K562 (cell line): ENCODE measurements around the gene AP1M1. TPM values are rescaled to one million over a fixed set of nuclear protein-coding genes. Genes with fewer than 3 reads are reported as not detected.

Experiments used
- ATAC-seq: fragments of 200-7000 bp; cut with Tn5 transposase; 3 replicates; pipeline ENCODE4 v1.9.1; 2020; ENCODE audit warnings: moderate library complexity
- BruUV-seq: library from RNA; stranded (reverse); fragments of 400-500 nt; replicated peaks from 2 replicates; lab custom pipeline; 2021; lab: Mats Ljungman, UMichigan
- CTCF ChIA-PET: fragments of 300-600 bp; formaldehyde crosslinking; extraction: SDS; loops from one replicate; lab custom pipeline; 2021; ENCODE audit warnings: low intra/inter-chr PET ratio; lab: Yijun Ruan, JAX
- POLR2A ChIA-PET: fragments of 300-600, 350-650 bp; sonication (Branson Sonifier 250); formaldehyde crosslinking; extraction: SDS; loops from one replicate; lab custom pipeline; 2021; ENCODE audit warnings: antibody characterized with exemption, inconsistent platforms; lab: Yijun Ruan, JAX
- DNase-seq, 4 experiments: peaks; one replicate each; pipeline versions ENCODE4 v3.0.0 to v3.0.0-alpha.2; 2011 to 2018; ENCODE audit warnings: low spot score in 3 of 4, mixed read lengths in 3 of 4; ENCODE audit errors: extremely low read depth in 1 of 4
- FAIRE-seq: peaks from 2 replicates; lab custom pipeline; 2011; peaks lifted over from hg19 to GRCh38; lab: Jason Lieb, UNC
- H2AFZ ChIP-seq: 2 replicates; pipeline ENCODE4 v1.6.0; 2011; ENCODE audit warnings: low read depth, low read length, control low read depth, inconsistent platforms
- H3K27ac ChIP-seq: fragments of 200-600 bp; 3 replicates; pipeline ENCODE4 v1.8.0; 2011; ENCODE audit warnings: low read depth, mild to moderate bottlenecking, control low read depth, inconsistent platforms, low read length, moderate library complexity, mixed read lengths; ENCODE audit errors: extremely low read depth
- H3K27me3 ChIP-seq, 2 experiments: fragments of 300-600 bp in 1 of 2; 2 replicates in 1 of 2; 3 replicates in 1 of 2; pipeline versions ENCODE4 v1.6.0 to v1.8.0; 2011; ENCODE audit warnings: inconsistent platforms in 2 of 2, low read length in 2 of 2, mild to moderate bottlenecking in 1 of 2, mixed read lengths in 1 of 2, moderate library complexity in 1 of 2; ENCODE audit not compliant: control insufficient read depth in 2 of 2, insufficient read depth in 2 of 2
- H3K36me3 ChIP-seq: fragments of 300-600 bp; 3 replicates; pipeline ENCODE4 v1.8.0; 2011; ENCODE audit warnings: mild to moderate bottlenecking, low read length, inconsistent platforms; ENCODE audit not compliant: control insufficient read depth, insufficient read depth
- H3K4me1 ChIP-seq, 2 experiments: fragments of 200-600 bp in 1 of 2; replicated peaks in 1 of 2; 2 replicates in 1 of 2; 3 replicates in 1 of 2; pipeline versions ENCODE4 v1.5.1 to v1.8.0; 2011; ENCODE audit warnings: inconsistent platforms in 2 of 2, low read length in 2 of 2, mild to moderate bottlenecking in 1 of 2, mixed read lengths in 1 of 2, moderate library complexity in 1 of 2; ENCODE audit not compliant: control insufficient read depth in 2 of 2, insufficient read depth in 2 of 2
- H3K4me2 ChIP-seq: 2 replicates; pipeline ENCODE4 v1.6.1; 2011; ENCODE audit warnings: low read length, control low read depth, inconsistent platforms, mixed read lengths; ENCODE audit not compliant: insufficient read depth
- H3K4me3 ChIP-seq: fragments of 200-600 bp; sonication (generic), shearing (Covaris generic); 2 replicates; pipeline ENCODE4 v1.5.1; 2016; ENCODE audit warnings: control low read depth, inconsistent platforms
- H3K79me2 ChIP-seq: fragments of 200-600 bp; 3 replicates; pipeline ENCODE4 v1.8.0; 2011; ENCODE audit warnings: low read length, inconsistent platforms; ENCODE audit not compliant: control insufficient read depth, insufficient read depth
- H3K9ac ChIP-seq, 2 experiments: 2 replicates each; pipeline versions ENCODE4 v1.6.0 to v1.6.1; 2011; ENCODE audit warnings: low read depth in 2 of 2, low read length in 2 of 2, control low read depth in 1 of 2, inconsistent platforms in 1 of 2, mild to moderate bottlenecking in 1 of 2, mixed read lengths in 1 of 2; ENCODE audit not compliant: insufficient read depth in 1 of 2
- H3K9me1 ChIP-seq: one replicate; pipeline ENCODE4 v1.6.0; 2011; ENCODE audit warnings: inconsistent platforms, mild to moderate bottlenecking, low read length, moderate library complexity; ENCODE audit not compliant: control insufficient read depth, insufficient read depth
- H3K9me3 ChIP-seq: replicated peaks from 2 replicates; pipeline ENCODE4 v1.5.1; 2011; ENCODE audit warnings: low read depth, low read length, inconsistent platforms; ENCODE audit not compliant: control insufficient read depth, insufficient read depth
- H4K20me1 ChIP-seq: replicated peaks from 2 replicates; pipeline ENCODE4 v1.6.1; 2011; ENCODE audit warnings: low read length, inconsistent platforms, mixed read lengths; ENCODE audit not compliant: control insufficient read depth, insufficient read depth
- BRD4 ChIP-seq: fragments of 200-600 bp; sonication (generic); IDR thresholded peaks from 2 replicates; pipeline ENCODE4 v1.6.1; 2017; ENCODE audit warnings: inconsistent platforms
- C11orf30 ChIP-seq: fragments of 450-650 bp; IDR thresholded peaks from 2 replicates; pipeline ENCODE4 v1.6.1; 2016; ENCODE audit warnings: low read depth, mild to moderate bottlenecking
- JUNB ChIP-seq: fragments of 450-650 bp; formaldehyde crosslinking; conservative IDR thresholded peaks from 2 replicates; pipeline ENCODE4 v1.4.0; 2020; ENCODE audit warnings: mild to moderate bottlenecking
- KLF13 ChIP-seq: fragments of 450-650 bp; IDR thresholded peaks from 2 replicates; pipeline ENCODE4 v1.6.1; 2016; ENCODE audit warnings: missing genetic modification characterization, low read depth, mild to moderate bottlenecking, missing compliant biosample characterization, moderate library complexity, borderline replicate concordance
- SAP30 ChIP-seq: fragments of 200-600 bp; sonication (generic); IDR thresholded peaks from 2 replicates; pipeline ENCODE4 v1.6.1; 2012; ENCODE audit warnings: borderline replicate concordance, low read depth, mild to moderate bottlenecking, moderate library complexity, low read length, control low read depth, inconsistent platforms; ENCODE audit not compliant: insufficient read depth, poor library complexity, severe bottlenecking
- WHSC1 ChIP-seq: IDR thresholded peaks from one replicate; pipeline ENCODE4 v1.6.1; 2012; ENCODE audit warnings: low read length, control low read depth, inconsistent platforms
- WGBS: fragments of 100-300 bp; shearing (Covaris generic); methylation state at CpG from one replicate; pipeline ENCODE4 v1.1.6; 2016; ENCODE audit warnings: low coverage, mixed read lengths; ENCODE audit not compliant: insufficient coverage; ENCODE audit errors: missing lambda C conversion rate; 5-methylcytosine and 5-hydroxymethylcytosine counted together
- in situ Hi-C: fragments of 300-500 bp; cut with MboI; formaldehyde crosslinking; loops from 4 replicates; pipeline ENCODE4 v1.15.0; 2018; ENCODE audit warnings: inconsistent platforms, mixed read lengths
- intact Hi-C: fragments of 100-400 bp; cut with micrococcal nuclease; formaldehyde crosslinking; loops from 2 replicates; pipeline ENCODE4 v1.14.2; 2022
- polyA plus RNA-seq, 8 experiments: library from polyadenylated mRNA; depleted of rRNA in 4 of 8; stranded (reverse) in 5 of 8; unstranded in 3 of 8; fragments of >200 nt; fragmentation: Nextera tagmentation in 2 of 8; fragmentation: Illumina TruSeq in 1 of 8; extraction: Ambion mirVana in 2 of 8; extraction: Trizol in 1 of 8; gene quantifications; 2 replicates each; pipeline versions ENCODE4 v1.2.1 to v1.2.3, GENCODE V29; 2011 to 2014; ENCODE audit warnings: inconsistent platforms in 1 of 8, missing spikeins in 1 of 8
- total RNA-seq, 7 experiments: library from RNA; depleted of rRNA in 6 of 7; stranded (reverse); fragments of >200 nt in 6 of 7; fragmentation: Illumina TruSeq in 2 of 7; extraction: Trizol in 2 of 7; gene quantifications; 2 replicates each; pipeline versions ENCODE4 v1.2.1 to v1.2.3, GENCODE V29; 2011 to 2021; ENCODE audit warnings: low replicate concordance in 1 of 7

AP1M1 gene
- total and polyA plus RNA-seq, 9 of the 15 experiments (the other 6 are each of a cell fraction or from before 2014, with no cell fraction given) = 0.87 to 56.2 (median 29.1) TPM

DNA sequence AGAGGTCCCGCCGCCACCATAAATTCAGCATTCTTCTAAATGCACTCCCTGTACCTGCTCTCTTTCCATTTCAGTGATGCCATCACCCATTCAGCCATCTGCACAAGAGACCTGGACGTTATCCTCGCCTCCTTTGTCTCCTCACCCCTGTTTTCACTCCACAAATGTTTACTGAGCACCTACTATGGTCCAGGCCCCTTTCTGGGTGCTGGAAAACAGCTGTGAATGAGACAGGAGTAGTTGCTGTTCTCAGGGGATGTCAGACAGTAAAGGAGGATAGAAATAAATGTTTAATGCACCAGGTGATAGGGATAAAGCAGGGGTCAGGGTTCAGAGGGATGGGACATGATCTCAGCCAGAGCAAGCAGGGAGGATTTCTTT, 3.3 kb downstream of the AP1M1 start:
- in situ Hi-C loops (no loop called here), intact Hi-C loops (no loop called here)
- BruUV-seq = no TSS peak
- ATAC-seq (no peak), DNase-seq (no peak), FAIRE-seq (no peak)
- Histone ChIP-seq H3K4me3 (no peak overlapping the region), H3K9me1 (peaks cover 4% of the 10 kb centered on the region), H3K36me3 (peaks cover 30% of the 10 kb centered on the region; the same call in 2 of the 3 replicates), H3K4me1 (peaks cover 16 to 30% of the 10 kb centered on the region in 2 experiments; a peak in 4 of 5 replicates), H3K27ac (no peak overlapping the region), H3K9me3 (no peaks in the 10 kb centered on the region), H4K20me1 (peaks cover 4% of the 10 kb centered on the region; the same call in 1 of the 2 replicates), H3K79me2 (peaks cover 15% of the 10 kb centered on the region), H3K9ac (no peak overlapping the region), H3K27me3 (no peaks in the 10 kb centered on the region), H2AFZ (no peak overlapping the region), H3K4me2 (no peak overlapping the region)
- ChIA-PET POLR2A (interaction anchor here (0.7 to 1.1 kb wide), 2 partner anchors 9 to 117 kb away, joined by 3 read pairs; no protein-coding TSS in a partner anchor), CTCF (no interaction called here)
- WGBS = 80% methylated on average over 4 of the region's 4 CpGs
- TF ChIP-seq SAP30 (no peak), C11orf30 (no peak), KLF13 (tag) (no peak), JUNB (CRISPR knock-in tag) (no peak), WHSC1 (no peak), BRD4 (no peak)
